Choroid plexus epithelial cell (primary cell): ENCODE results near the gene TFCP2.
A peak's percentile ranks its signal among the peaks of the same experiment; 100 is the strongest.

ENCODE experiments used
- DNase-seq: peaks from one replicate; pipeline ENCODE4 v3.0.0-alpha.2; 2010; ENCODE audit warnings: low read depth
- H3K4me3 ChIP-seq: 2 replicates; pipeline ENCODE4 v1.5.1; 2011; ENCODE audit warnings: low read depth, mild to moderate bottlenecking, control low read depth, low read length, moderate library complexity
- CTCF ChIP-seq: conservative IDR thresholded peaks from 2 replicates; pipeline ENCODE4 v1.5.1; 2011; ENCODE audit warnings: low read depth, mild to moderate bottlenecking, control low read depth, inconsistent platforms, low read length, moderate library complexity

TFCP2 gene

DNA sequence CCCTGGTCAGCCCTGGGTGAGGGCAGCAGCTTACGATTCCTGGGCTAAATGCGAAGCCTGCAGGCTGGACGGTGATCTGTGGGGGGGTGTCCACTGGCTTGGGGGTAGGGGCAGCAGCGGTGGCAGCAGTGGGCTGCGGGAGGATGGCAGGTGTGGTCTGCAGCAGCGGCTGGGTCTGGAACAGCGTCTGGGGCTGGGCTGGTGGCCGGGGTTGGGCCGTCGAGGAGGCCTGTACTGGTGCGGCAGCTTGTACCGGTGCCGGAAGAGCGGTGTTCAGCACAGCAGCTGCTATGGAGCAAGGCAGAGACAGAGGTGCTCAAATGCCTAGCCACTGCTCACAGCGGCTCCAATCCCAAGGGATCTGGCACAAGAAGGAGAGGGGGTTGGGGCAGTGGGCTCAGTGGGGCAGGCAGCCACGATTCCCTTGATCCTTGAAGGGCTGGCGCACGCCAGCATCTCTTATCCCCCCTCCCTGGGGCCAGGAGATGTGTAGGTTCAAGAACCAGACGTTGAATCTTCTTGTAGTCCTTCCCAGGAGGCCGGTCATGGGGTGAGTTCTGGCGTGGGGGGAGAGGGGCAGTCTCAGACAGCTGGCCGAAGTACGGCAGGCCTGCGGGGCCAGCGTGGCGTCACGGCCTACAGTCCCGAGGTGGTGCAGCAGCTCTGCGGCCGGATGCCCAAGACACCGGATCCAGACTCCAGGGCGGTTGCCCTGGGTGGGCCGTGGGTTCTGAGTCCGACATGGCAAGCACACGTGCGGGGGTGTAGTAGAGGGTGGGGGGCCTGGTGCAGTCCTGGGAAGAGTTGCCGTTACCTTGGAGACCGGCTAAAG lies 25.0 kb upstream of the TFCP2 start:
- TF ChIP-seq CTCF: no peak
- H3K4me3 ChIP-seq: no peak overlapping the region
- no peak for DNase-seq

DNA sequence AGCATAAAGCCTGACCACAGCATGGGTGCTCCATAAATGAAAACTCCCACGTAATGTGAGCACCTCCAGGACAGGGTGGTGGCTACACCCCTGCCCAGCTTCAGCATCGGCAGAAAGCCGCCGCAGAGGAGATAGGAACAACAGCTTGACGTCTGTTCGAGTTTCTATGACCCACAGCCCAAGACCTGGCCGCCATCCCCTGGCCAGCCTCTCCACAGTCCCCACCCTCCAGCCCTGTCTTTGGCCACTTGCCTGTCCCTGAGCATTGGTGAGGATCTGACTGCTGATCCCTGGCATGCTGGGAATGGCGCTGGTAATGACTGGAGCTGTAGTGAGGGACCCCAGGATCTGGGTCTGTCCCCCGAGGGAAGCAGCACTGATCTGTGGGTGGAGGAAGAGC lies 23.6 kb upstream of the TFCP2 start:
- no peak for DNase-seq
- no peak for TF ChIP-seq CTCF
- H3K4me3 ChIP-seq: no peak overlapping the region

- H3K4me3 ChIP-seq: no peak overlapping the region
- DNase-seq: no peak
- no peak for TF ChIP-seq CTCF
Observed at GRCh38 chr12:51195841-51196240, 22.9 kb upstream of the TFCP2 start.

DNA sequence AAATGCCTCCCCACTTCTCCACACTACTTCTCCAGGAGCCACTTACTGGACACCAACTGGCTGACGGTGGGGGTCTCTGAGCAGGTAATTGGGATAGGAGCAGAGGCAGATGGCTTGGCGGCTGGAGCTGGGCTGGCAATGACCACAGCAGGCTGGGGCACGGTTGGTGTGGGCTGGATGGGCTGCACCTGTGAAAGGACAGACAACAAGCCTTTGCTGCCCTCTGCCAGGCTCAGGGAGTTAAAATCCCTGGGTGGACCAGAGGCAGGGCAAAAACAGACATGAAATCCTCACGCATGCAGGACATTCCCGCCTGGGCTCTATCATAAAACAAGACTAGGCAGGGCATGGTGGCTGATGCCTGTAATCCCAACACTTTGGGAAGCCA lies 19.3 kb upstream of the TFCP2 start:
- H3K4me3 ChIP-seq: no peak overlapping the region
- peak; percentile 6 for TF ChIP-seq CTCF
- DNase-seq: no peak

DNA sequence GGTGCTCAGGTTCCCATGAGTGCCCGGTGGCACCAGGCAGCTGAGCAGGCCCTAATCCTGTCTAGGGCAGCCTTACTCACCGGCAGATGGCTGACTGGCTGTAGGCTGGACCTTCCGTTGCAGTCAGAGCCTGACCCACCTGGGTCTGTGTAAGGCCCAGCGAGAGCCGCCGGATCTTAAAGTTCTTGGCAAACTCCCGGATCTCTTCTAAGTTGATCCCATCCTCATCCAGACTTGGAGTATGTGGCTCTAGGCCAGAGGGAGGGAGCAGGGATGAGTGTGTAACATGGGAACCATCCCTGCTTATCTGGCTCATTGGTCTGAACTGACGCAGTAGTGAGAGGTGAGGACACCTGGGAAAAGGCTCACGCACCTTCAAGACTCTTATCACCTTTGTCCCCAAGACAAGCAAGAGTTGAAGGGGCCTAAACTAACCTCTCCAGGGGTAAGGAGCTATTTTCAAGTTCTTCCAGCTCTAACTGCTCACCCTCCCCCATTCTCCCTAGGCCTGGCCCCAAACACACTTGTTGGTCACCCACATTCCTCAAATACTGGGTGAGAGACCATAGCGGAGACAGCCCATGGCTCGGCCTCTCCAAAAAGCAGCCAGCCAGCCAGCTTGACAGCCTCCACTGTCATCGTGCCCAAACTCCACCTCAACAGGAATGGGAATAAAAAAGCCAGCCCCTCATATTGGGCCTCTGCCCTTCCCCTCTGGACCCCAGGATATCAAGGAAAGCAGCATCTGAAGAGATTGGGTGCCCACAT lies 18.8 kb upstream of the TFCP2 start:
- TF ChIP-seq CTCF: no peak
- no peak for DNase-seq
- no peak overlapping the region for H3K4me3 ChIP-seq

GRCh38 chr12:51190820-51191219 lies 17.9 kb upstream of the TFCP2 start:
- no peak overlapping the region for H3K4me3 ChIP-seq
- peak; percentile 3 for DNase-seq
- no peak for TF ChIP-seq CTCF

DNA sequence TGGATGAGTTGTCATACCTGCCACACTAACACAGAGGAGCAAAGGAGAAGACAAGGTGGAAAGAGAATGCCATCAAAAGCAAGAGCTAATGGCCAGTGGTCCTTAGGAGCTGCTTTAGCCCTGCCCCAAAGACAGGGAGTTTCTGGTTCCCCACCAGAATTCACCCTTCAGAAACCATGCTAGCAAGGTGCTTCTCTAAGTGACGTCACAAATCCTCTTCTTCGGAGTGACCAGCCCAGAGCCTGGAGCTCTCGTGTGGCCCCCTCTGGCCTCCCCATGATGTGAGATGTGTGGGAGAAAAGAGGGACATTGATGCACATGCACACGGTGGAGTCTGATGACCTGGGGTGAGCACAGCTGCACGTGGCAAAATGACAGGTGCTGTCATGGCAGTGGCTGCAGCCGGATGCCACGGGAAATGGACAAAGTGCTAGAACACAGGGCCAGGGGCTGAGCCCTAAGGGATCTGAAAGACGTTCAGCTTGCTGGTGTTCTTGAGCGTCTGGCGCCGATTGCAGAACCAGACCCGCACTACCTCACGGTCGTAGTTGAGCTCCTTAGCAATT lies 16.9 kb upstream of the TFCP2 start:
- no peak overlapping the region for H3K4me3 ChIP-seq
- no peak for TF ChIP-seq CTCF
- DNase-seq: no peak
